HG02571 (cell line): ENCODE results near the gene STK11.
"Not testable (repeated sequence)": the region's sequence is repeated elsewhere in the genome, so short reads cannot be mapped to it uniquely, and the experiment has no call there.

Experiments
- ATAC-seq: cut with Tn5 transposase; IDR thresholded peaks from one replicate; pipeline ENCODE4 v1.9.1; 2021; ENCODE audit warnings: mild to moderate bottlenecking, moderate library complexity; ENCODE audit not compliant: unreplicated experiment

STK11 gene

DNA sequence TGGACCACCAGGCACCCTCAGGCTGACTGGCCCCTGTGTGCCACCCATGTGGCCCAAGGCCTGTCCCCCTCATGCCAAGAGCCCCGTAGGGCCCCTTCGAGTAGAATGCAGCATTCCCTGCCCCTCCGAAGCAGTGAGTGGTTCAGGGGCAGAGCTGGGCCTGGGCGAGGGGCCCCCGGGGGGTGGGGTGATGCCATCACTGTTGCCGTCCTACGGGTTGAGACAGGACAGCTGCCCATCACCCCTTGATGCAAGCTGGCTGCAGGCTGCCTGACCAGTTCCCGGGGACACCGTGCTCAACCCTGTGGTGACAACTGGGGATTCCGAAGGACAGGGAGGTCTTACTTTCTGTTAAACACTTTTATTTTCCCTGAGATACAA is 36.2 kb upstream of the STK11 start:
- no peak for ATAC-seq

GRCh38 chr19:1169921-1170885 is 35.4 kb upstream of the STK11 start:
- ATAC-seq, result no peak

DNA sequence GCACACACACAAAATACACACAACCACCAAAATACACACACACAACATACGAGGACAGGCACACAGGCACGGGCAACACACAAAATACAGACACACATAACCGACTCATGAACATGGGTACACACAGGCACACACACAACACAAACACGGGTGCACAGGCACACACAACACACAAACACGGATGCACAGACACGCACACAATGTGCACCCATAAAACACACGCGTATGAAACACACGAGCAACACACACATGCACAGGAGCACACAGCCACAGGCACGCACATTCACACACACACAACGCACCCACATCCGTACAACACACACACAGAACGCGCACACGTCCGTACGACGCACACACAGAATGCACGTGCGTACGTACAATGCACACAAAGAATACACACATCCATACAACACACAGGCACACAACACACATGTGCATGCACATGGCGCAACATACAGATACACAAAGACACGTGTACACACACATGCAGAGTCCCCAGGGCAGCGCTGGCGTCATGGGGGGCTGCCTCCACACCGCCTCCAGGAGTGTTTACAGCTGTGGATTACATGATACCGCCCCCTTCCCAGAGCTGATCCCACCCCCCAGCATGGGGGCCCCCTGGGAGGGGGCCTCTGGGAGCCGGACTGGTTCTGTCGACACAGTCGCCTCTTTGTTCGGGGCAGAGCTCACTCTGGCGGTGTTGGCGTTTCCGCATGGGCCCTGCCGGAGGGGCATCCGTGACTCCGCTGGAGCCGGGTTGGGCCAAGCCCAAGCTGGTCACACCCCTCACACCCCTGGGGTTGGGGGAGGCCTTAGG is 34.4 kb upstream of the STK11 start:
- no peak for ATAC-seq

GRCh38 chr19:1171755-1172352 is 33.7 kb upstream of the STK11 start:
- no peak for ATAC-seq

- ATAC-seq, result no peak
These were observed 33.0 kb upstream of the STK11 start for GRCh38 chr19:1172353-1173158.

DNA sequence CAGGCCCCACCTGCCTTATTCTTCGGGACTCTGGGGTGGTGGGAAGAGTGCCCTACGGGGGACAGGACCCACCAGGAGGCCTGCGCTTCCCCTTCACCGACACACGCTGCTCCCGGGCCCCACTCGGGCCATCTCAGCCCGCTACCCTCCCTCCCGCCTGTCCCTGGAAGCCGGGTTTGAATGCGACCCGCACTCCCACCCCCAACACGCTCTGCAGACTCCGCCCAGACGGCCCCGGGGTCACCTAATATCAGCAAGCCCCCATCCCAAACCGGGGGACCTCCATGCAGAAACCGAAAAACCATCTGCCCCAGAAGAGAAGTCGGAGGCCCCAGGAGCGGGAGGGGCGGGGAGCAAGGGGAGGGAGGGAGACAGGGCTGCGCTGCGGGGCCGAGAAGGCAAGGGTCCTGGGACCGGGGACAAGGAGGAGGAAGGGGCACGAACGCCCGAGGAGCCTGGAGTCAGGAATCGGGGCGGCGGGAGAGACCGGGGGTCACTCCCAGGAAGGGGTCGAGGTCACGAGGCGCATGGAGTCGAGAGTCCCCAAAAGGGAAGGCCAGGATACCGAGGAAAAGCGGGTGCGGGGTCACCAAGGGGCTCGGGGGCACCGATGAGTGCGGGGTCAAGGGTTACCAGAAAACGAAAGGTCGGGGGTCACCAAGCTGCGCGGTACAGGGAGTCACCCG is 32.3 kb upstream of the STK11 start:
- no peak for ATAC-seq

DNA sequence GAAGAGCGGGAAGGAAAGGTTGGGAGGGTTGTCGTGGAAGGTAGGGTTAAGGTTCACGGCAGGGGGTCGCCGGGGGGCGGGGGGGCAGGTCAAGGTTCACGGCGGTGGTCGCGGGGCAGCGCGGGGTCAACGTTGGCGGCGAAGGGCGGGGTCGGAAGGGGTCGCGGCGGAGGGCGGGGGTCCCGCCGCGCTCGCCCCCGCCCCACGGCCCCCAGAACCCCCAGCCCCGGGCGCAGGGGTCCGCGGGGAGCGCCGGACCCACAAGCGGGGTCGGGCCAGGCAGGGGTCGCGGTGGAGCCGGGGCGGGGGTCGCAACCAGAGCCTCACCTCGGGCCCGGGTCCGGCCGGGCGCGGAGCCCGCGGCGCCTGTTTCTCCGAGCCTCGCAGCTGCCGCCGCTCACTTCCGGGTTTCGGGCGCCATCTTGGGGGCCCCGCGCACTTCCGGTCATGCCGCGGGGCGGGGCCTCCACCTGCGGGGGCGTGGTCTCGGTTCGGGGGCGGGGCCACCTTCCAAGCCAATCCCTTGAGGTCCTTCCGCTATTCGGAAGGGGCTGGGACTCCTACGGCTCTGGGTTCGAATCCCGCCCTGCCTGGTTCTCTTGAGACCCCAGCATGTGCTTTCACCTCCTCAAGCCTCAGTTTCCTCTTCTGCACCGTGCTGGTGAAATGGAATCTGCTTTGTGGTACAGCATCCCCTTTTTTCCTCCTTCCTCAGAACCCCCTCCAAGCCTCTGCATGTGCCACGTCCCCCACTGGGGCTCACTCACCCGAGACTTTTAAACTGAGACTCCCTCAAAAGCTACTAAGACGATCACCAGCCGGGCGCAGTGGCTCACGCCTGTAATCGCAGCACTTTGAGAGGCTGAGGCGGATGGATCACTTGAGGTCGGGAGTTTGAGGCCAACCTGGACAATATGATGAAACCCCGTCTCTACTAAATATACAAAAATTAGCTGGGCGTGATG is 31.5 kb upstream of the STK11 start, which contains the start of gene SBNO2:
SBNO2 (minus strand) TSS at position 424 of the 965 bp plus-strand sequence. CDS start 19,992 bp downstream, outside the sequence.
- peak; percentile 64 for ATAC-seq

- ATAC-seq, result no peak
These were observed 28.1 kb upstream of the STK11 start for GRCh38 chr19:1177322-1178114.

DNA sequence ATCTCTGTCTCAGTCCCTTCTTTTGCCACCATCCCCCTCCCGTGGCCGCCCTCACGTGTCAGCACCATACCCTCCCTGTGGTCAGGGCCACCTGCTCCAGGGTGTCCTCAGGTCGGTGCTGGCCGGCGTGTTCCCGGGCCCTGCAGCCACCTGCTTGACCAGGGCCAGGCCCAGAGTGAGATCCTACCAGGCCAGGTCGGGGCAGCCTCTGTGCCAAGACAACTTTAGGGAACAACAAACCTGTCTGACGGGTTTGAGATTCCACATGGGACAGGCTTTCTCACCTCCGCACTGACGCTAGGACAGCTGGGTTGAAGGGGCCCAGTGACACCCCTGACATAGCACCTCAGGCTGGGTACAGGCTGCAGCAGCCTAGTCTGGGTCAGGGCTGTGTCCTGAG is 24.0 kb upstream of the STK11 start:
- ATAC-seq, result no peak

GRCh38 chr19:1182068-1182467 is 23.5 kb upstream of the STK11 start:
- ATAC-seq, result no peak

DNA sequence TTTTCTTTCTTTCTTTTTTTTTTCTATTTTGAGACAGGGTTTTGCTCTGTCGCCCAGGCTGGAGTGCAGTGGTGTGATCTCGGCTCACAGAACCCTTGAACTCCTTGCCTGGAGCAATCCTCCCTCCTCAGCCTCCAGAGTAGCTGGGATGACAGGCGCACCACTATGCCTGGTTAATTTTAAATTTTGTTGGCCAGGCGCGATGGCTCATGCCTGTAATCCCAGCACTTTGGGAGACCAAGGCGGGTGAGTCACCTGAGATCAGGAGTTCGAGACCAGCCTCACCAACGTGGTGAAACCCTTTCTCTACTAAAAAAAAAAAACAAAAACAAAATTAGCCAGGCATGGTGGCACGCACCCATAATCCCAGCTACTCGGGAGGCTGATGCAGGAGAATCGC is 22.9 kb upstream of the STK11 start:
- no peak for ATAC-seq

- ATAC-seq, result no peak
These were observed 21.9 kb upstream of the STK11 start for GRCh38 chr19:1183543-1184172.

DNA sequence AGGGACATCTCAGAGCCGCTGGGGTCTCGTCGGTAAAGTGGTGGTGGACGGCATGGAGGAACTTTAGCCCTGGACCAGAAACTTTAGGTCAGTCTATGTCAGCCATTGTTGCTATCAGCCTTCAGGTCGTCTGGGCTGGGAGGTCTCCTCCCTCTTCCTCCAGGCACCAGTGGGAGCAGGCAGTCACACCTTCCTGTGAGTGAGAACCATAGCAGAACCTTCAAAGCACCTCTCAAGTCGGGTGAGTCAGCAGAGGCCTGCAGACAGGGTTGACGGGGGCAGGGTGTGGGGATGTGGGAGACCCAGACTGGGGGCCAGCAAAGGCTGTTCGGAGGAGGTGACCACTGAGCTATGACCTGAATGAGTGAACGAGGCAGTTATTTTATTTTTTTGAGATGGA is 16.2 kb upstream of the STK11 start:
- no peak for ATAC-seq

- ATAC-seq, result no peak
These were observed 6.0 kb upstream of the STK11 start for GRCh38 chr19:1199531-1199930.

- ATAC-seq, result not testable (repeated sequence)
These were observed 5.0 kb upstream of the STK11 start for GRCh38 chr19:1200614-1201013.

DNA sequence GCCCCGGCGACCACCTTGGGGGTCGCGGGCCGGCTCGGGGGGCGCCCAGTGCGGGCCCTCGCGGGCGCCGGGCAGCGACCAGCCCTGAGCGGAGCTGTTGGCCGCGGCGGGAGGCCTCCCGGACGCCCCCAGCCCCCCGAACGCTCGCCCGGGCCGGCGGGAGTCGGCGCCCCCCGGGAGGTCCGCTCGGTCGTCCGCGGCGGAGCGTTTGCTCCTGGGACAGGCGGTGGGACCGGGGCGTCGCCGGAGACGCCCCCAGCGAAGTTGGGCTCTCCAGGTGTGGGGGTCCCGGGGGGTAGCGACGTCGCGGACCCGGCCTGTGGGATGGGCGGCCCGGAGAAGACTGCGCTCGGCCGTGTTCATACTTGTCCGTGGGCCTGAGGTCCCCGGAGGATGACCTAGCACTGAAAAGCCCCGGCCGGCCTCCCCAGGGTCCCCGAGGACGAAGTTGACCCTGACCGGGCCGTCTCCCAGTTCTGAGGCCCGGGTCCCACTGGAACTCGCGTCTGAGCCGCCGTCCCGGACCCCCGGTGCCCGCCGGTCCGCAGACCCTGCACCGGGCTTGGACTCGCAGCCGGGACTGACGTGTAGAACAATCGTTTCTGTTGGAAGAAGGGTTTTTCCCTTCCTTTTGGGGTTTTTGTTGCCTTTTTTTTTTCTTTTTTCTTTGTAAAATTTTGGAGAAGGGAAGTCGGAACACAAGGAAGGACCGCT is 729 bp downstream of the STK11 start:
- ATAC-seq, result no peak
